GM12875 (cell line): ENCODE data around the gene HPCAL1.

Source experiments
- H3K4me3 ChIP-seq: one replicate; pipeline ENCODE4 v1.5.1; 2011; ENCODE audit warnings: low read depth, low read length, control low read depth
- CTCF ChIP-seq: IDR thresholded peaks from 2 replicates; pipeline ENCODE4 v1.5.1; 2011; ENCODE audit warnings: low read depth, mild to moderate bottlenecking, control low read depth, inconsistent platforms, low read length, moderate library complexity, borderline replicate concordance; ENCODE audit not compliant: insufficient read depth

HPCAL1 gene

GRCh38 chr2:10475811-10476660 lies 173.3 kb downstream of the HPCAL1 start:
- no peak overlapping the region for H3K4me3 ChIP-seq
- no peak for TF ChIP-seq CTCF

- no peak overlapping the region for H3K4me3 ChIP-seq
- no peak for TF ChIP-seq CTCF
Measured at GRCh38 chr2:10476723-10477442, 174.2 kb downstream of the HPCAL1 start.
